Caki2 (cell line): ENCODE data around the gene SNED1. TPM values are rescaled to one million over a fixed set of nuclear protein-coding genes. Genes with fewer than 3 reads are reported as not detected.

ENCODE experiments used
- DNase-seq: peaks from one replicate; pipeline ENCODE4 v3.0.0-alpha.2; 2015; ENCODE audit warnings: low read depth
- in situ Hi-C: cut with HindIII; loops from 2 replicates; pipeline ENCODE4 v1.10.0; 2016; ENCODE audit warnings: low sequenced_read_pairs, low pct_unique_long_range_greater_than_20kb, mixed read lengths
- total RNA-seq: library from RNA; depleted of rRNA; stranded (reverse); fragments of >200 nt; shearing (Covaris generic); gene quantifications from 2 replicates; pipeline ENCODE4 v1.2.3, GENCODE V29; 2014; ENCODE audit warnings: low replicate concordance

Gene SNED1
- total RNA-seq, 1 experiment from 2014 or later = not detected

- in situ Hi-C loops = no loop called here
- DNase-seq = no peak
Observed at GRCh38 chr2:241010531-241011295, 12.3 kb downstream of the SNED1 start.

DNA sequence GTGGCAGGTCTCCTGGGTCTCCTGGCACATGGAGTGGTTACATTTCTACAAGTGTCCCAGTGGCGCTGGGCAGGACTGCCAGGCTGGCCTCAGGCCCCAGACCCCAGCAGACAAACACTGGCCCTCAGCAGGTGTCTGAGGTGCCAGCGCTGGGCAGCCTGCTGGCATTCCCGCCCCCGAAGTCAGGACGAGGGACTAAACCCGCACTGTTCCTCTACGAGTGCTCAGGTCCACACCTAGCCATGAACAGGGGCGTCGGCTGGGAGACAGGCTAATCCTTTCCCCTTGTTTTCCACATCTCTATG, 12.8 kb downstream of the SNED1 start:
- no peak for DNase-seq
- in situ Hi-C loops = no loop called here

DNA sequence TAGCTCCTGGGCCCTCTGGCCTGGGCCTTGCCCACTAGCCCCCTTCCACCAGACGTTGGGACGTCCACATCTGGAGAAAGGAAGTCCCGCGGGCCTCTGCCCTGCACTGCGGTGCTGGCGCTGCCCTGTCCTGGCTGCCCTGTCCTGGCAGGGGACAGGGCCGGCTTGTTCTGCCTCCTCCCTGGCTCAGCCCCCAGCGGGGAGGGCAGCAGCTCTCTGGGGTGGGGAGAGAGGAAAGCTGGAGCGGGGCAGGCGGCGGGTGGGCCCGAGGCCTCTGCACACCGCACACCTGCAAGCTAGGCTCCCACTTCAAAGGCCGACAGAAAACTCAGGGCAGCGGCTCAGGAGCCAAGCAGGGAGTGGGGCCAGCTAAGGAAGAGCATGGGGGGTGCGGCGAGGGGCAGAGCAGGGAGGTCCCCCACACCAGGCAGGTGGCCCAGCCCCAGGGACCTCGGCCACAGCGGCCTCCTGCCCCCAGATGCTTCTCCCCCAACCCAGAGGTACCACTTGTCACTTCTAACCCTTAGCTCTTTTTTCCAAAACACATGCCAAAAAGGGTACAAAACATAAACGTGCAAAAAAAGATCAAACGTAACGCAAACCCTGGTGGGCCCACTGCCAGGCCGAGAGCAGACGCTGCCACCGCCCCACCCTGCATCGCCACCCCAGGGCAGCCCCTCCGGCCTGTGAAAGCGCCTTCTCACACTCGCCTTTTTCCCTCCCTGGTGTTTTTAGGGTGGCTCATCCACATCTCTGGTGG, 13.5 kb downstream of the SNED1 start:
- in situ Hi-C loops = no loop called here

DNA sequence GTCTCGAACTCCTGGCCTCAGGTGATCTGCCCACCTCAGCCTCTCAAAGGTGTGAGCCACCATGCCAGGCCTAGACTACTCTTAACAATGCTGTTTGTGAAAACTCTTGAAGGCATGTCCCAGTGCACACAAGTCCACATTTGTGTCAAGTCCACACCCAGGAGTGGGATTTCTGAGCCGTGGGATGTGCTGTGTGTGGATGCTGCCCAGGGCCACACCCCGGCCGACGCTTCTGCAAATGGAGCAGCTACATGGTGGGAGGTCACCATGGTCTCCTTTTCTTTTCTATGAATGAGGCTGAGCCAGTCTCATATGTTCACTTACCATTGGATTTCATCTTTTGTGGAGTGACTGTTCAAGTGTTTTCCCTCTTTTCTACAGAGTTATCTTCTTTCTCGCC, 15.8 kb downstream of the SNED1 start:
- no peak for DNase-seq
- in situ Hi-C loops = no loop called here

More for the DNA sequence above, 13.5 kb downstream of the SNED1 start:
- no peak for DNase-seq

DNA sequence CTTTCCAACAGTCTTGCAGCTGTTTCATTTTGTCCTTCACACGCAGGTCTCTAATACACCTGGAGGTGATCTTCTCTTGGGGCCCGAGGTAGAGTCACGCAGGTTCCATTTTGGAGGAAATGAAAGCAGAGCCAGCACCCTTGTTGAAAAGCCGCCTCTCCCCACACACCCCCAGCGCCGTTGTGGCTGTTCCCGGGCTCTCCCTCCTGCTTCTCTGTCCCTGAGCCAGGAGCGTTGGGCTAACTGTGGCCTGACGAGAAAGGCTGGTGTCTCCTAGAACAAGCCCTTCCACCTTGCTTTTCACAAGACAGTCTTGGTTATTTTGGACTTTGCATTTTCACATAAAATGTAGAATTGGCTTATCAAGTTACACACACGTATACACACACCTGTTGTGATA, 16.3 kb downstream of the SNED1 start:
- DNase-seq = no peak
- in situ Hi-C loops = no loop called here

- DNase-seq = no peak
Observed at GRCh38 chr2:241015439-241015838, 17.0 kb downstream of the SNED1 start.

GRCh38 chr2:241017228-241017940, 19.0 kb downstream of the SNED1 start:
- in situ Hi-C loops = no loop called here
- DNase-seq = no peak

More at GRCh38 chr2:241015439-241015838, 17.0 kb downstream of the SNED1 start:
- in situ Hi-C loops = no loop called here

DNA sequence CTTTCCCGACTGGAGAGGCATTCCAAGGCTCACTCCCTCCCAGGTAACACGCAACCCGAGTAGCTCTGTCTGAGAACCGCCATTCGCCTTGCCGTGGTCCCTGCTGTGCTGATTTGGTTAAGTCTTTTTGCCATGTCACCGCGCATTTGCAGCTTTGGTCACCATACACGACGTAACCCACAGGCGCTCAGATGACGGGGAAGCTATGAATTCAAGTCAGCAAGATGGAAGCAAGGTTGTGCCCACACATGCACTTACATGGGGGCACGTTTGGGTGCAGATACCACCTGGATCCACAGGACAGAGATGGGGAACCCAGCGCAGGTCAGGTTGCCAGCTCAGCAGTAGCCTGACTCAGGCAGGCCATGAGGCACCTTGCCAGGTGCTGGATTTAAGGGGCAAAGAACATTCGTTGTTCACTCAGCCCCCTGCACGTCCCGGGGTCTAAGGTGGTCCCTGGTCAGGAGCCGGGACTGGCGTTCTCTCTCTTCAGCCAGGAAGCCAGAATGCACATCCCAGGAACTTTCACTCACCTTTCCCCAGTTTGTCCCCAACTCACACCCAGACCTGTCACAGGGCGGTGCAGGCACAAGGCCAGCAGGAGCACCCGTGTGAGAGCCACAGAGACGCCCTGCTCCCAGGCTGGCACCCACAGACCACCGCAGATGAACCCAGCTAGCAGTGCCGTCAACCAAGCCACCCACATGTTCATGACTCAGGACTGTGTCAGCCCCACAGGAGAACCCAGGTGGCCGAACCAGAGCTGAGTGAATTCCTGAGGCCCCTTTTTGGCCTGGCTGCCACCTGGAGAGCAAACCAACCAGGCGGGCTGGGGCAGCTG, 19.9 kb downstream of the SNED1 start:
- in situ Hi-C loops = no loop called here
- DNase-seq = no peak

- DNase-seq = no peak
- in situ Hi-C loops = no loop called here
Observed at GRCh38 chr2:241019441-241020139, 21.2 kb downstream of the SNED1 start.

DNA sequence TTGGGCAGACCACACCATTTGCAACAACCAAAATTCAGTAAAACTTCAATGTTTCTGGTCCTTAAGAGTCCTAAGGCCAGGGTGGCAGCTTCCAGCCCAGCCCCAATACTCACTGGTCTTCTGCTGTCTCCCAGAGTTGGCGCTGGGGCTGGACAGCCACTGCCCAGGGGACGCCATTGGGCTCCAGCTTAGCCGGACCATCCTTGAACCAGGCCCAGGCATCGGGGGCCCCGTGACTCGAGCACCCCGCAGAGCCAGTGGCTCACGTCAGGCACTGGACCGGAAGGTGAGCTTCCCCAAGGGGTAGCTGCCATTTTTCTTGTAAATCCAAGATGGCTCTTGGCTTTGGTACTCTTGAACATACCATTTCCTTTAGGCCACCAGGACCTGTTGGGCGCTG, 21.8 kb downstream of the SNED1 start:
- no peak for DNase-seq
- in situ Hi-C loops = no loop called here

- DNase-seq = no peak
- in situ Hi-C loops = no loop called here
Observed at GRCh38 chr2:241020629-241021190, 22.3 kb downstream of the SNED1 start.

GRCh38 chr2:241025639-241026038, 27.2 kb downstream of the SNED1 start:
- in situ Hi-C loops = no loop called here
- no peak for DNase-seq

DNA sequence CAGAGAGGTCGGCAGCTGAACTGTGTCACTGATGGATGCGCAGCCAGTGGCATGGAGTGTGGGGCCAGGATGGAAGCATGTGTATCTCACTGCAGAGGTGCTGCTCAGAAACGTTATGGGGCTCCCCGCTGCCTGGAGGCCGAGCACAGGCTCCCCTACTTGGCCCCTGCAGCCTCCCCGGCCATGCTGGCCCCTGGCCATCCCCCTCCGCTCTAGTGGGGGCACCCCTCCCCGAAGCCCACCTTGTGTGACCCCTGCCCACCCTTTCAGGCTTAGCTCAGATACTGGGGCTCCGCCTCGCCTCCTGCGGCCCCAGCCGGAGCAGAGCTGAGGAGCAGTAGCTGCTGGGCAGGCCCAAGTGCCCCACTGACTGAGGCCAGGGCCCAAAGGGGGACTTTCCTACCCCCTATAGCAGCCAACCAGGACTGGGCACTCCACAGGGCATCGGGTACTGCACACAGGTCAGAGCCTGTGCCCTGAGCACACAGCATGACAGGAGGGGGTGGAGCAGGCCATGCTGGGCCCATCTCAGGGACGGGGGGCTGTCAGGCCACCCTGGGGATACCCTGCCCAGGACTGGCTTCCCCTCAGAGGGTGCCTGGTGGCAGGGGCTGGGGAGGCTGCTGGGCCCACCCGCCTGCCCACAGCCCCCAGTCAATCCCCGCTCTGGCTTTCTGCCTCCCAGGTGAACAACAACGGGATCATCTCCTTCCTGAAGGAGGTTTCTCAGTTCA, 31.3 kb downstream of the SNED1 start:
- in situ Hi-C loops = no loop called here
- DNase-seq = no peak

GRCh38 chr2:241030333-241030680, 31.9 kb downstream of the SNED1 start:
- in situ Hi-C loops = no loop called here
- no peak for DNase-seq

DNA sequence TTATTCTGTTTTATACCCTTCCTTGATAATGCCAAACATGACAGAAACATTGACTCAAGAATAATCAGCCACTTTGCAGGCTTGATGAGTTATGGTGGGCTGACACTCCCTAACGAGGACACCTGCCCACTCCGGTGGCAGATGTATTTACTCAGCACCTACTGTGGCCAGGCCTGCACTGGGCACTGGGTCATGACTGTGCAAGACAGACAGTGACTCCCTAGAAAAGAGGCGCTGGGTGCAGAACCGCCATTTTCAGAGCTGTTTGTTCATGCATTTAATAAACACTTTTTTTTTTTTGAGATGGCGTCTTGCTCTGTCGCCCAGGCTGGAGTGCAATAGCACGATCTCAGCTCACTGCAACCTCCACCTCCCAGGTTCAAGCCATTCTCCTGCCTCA, 32.5 kb downstream of the SNED1 start:
- no peak for DNase-seq
- in situ Hi-C loops = no loop called here

DNA sequence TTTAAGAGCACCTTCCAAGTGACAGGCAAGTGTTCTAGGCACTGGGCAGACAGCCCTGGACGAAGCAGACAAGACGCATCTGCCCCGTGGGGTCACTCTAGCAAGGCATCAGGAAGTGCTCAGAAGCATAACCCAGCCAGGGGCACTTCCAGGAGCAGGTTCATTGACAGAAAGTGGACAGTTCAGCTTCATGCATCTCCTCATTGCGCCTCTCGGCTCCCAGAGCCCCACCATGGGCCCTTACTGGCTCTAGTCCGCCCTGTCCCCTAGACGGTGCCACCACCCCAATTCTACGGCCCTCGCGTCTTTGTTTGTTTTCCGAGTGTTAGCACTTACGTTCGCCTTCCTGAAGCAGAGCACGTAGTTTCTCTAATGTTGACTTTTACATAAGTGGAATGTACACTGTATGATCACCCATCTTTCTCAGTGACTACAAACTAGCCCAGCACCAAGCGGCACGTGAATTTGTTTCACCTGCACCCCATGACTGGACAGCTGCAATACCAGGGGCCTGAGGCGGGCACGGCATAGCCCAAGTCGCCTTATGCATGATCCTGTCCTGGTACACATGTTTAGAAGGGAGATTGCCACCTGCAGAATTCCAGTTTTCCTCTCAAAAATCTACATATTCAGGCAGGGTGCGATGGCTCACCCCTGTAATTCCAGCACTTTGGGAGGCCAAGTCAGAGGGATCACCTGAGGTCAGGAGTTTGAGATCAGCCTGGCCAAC, 33.2 kb downstream of the SNED1 start:
- in situ Hi-C loops = no loop called here
- no peak for DNase-seq
